Embryonic facial prominence (tissue), 1 donor: ENCODE data around the gene CCDC154.
"Not testable (repeated sequence)": the region's sequence is repeated elsewhere in the genome, so short reads cannot be mapped to it uniquely, and the experiment has no call there.

ENCODE experiments used
- DNase-seq: peaks from one replicate; pipeline ENCODE4 v3.0.0-alpha.2; 2016; ENCODE audit errors: extremely low spot score

CCDC154 gene

DNA sequence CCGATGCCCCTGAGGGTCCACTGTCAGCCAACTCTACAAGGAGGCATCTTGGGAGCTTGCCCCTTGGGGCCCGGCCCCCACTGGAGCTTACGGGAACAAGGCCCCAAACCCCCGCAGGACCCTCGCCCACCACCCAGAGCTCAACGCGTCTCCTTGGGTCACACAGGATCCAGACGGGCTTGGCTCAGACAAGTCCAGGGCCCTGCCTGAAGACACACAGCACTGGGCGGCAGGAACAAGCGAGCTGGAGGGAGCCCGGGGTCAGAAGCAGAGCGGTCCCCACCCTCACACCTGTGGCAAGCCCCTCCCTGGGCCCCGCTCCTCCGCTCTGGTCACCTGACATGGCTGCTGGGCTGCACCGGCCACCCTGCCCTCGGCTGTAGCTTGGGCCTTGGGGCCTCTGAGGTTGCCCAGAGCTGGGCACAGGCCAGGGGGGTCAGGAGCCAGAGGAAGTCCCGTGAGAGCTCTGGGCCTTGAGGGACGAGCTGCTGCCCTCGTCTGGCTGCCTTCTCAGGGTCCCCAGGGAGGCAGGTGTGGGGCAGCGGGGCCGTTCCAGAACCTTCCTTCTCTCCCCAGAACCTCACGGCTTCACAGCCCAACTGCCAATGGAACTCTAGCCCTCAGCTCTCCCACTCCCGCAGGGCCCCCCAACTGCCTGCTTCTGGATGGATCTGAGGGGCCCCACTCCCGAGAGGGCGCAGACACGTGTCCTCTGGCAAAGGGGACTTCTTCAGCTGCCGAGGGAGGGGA lies at the start of gene CCDC154:
CCDC154 (minus strand) TSS at position 577 of the 750 bp plus-strand sequence; CDS start at position 343, 234 bp downstream.
- no peak for DNase-seq

GRCh38 chr16:1493746-1494094 lies 49.4 kb upstream of the CCDC154 start:
- no peak for DNase-seq

GRCh38 chr16:1492923-1493745 lies 48.8 kb upstream of the CCDC154 start, which contains the start of gene TELO2:
TSS of gene TELO2 (plus strand) at chr16:1493360. CDS start at chr16:1494282, 922 bp downstream.
- DNase-seq: peak; percentile 45

GRCh38 chr16:1492082-1492922 lies 47.9 kb upstream of the CCDC154 start:
- no peak for DNase-seq

DNA sequence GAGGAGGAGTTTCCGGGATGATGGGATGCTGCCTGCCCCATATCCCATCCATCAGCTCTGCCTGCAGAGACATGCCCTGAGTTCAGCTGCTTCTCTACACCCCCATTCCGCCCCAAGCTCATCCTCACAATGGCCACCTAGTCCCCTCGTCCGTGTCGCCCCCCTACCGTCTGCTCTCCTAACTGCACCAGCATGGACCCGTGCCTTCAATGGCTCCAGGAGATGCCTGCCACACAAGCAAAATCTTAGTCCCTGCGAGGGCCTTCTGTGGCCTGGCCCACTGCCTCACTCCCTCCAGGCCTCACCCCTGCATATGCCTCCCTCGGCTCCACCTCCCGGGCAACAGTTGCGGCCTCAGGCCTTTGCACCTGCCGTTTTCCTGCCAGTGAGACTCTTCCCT lies 47.0 kb upstream of the CCDC154 start:
- no peak for DNase-seq

- no peak for DNase-seq
Measured at GRCh38 chr16:1489077-1489476, 44.7 kb upstream of the CCDC154 start.

DNA sequence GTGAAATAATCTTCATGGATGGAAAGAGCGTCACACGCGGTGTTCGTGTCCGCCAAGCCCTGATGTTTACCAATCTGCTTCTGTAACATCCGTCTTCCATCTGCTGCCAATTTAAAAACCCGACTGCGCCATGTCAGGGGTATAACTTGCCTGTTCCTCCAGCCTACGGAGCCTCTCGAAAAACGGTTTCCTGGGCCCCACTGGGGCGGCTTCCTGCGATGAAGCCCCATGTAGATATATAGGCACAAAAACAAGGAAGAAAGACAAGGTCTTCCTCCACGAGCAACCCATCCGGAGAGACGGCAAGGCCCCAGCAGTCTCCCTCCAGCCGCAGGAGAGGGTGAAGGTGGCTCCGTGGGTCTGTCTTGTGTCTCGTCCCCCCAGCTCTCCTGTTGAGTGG lies 44.3 kb upstream of the CCDC154 start, which contains the start of gene PTX4:
PTX4 (minus strand) TSS at position 326 of the 400 bp plus-strand sequence; CDS start at position 291, 35 bp downstream.
- DNase-seq: no peak

GRCh38 chr16:1488054-1488601 lies 43.8 kb upstream of the CCDC154 start:
- no peak for DNase-seq

DNA sequence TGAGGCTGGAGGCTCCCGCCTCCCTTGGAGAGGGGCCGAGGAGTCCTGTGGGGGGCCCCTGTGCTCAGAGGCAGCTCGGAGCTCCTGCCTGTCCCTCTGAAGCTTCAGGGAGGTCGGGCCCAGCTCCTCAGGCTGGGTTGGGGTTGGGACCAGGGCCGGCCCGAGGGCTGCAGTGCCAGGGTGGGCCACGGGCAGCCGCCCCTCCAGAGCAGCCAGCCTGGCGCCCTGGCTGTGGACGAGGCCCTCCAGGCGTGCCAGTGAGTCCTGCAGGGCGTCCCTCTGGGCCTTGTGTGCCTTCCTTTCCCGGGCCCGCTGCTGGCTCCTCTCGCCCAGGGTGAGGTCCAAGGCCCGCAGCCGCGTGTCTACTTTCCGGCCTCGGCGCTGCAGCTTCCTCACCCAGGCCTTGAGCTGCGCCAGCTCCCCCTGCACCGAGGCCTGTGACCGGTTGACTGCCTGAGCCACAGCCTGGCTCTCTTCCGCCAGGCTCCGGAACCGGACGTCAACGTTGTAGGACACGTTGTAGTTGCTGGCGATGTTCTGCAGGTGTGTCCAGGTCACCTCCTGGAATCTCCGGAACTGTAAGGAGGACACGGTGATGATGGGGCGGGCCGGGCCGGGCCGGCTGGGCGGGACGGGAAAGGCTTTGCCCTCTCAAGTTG lies 43.2 kb upstream of the CCDC154 start:
- DNase-seq: no peak

- no peak for DNase-seq
Measured at GRCh38 chr16:1486551-1487390, 42.4 kb upstream of the CCDC154 start.

- no peak for DNase-seq
Measured at GRCh38 chr16:1485847-1486496, 41.6 kb upstream of the CCDC154 start.

- no peak for DNase-seq
Measured at GRCh38 chr16:1481906-1482835, 37.8 kb upstream of the CCDC154 start.

GRCh38 chr16:1478937-1479336 lies 34.6 kb upstream of the CCDC154 start:
- not testable (repeated sequence) for DNase-seq

DNA sequence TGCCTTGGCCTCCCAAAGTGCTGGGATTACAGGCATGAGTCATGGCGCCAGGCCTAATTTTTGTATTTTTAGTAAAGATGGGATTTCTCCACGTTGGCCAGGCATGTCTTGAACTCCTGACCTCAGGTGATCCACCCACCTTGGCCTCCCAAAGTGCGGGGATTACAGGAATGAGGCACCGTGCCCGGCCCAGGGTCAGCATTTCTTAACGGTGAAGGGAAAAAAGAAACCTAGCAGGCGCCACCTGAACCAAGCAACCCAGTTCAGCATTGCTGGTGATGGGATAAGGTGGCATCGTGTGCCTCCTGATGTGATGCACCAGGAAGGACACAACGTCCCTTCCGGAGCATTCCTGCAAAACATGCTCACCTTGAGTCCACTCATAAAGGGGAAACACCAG lies 32.7 kb upstream of the CCDC154 start:
- no peak for DNase-seq

DNA sequence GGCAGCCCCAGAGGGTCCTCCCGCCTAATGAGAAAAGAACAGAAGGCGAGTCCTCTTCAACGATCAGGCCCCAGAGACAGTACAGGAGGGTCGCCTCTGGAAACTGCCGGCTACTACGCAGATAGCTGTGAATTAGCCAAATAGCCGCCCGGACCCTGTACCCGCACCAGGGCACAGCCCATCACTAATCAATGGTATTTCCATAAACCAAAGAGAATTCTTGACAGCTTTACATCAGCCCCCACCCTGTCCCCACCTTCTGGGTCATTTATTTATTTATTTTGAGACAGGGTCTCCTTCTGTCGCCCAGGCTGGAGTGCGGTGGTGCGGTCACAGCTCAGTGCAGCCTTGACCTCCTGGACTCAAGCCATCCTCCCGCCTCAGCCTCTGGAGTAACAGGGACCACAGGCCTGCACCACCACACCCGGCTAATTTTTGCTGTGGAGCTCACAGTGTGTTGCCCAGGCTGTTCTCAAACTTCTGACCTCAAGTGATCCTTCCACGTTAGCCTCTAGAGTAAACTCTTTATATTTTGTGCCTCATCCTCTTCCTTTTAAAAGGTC lies 31.3 kb upstream of the CCDC154 start:
- DNase-seq: no peak

- DNase-seq: peak; percentile 74
Measured at GRCh38 chr16:1474796-1475551, 30.6 kb upstream of the CCDC154 start, which contains the start of gene CLCN7. TSS of gene CLCN7 (minus strand) at chr16:1475028. CDS start at chr16:1474974, 54 bp downstream.

- DNase-seq: no peak
Measured at GRCh38 chr16:1474082-1474795, 29.9 kb upstream of the CCDC154 start.
